Activated naive CD8-positive, alpha-beta T cell treated with anti-CD3 and anti-CD28 coated beads, Interleukin-2, amount 10 ng/mL, durations not matched to agents 7 days and 5 days (primary cell): ENCODE measurements around the gene FGD3. TPM values are rescaled to one million over a fixed set of nuclear protein-coding genes. Genes with fewer than 3 reads are reported as not detected.

Experiments used
- ATAC-seq: fragments of 150-1000 bp; cut with Tn5 transposase; one replicate; pipeline ENCODE4 v1.10.0; 2021; ENCODE audit warnings: low read depth, moderate library complexity
- POLR2A ChIA-PET: fragments of 350-600 bp; sonication (Branson Sonifier 250); formaldehyde crosslinking; loops from one replicate; lab custom pipeline; 2021; ENCODE audit warnings: antibody characterized with exemption; lab: Charles Lee
- DNase-seq: peaks from one replicate; pipeline ENCODE4 v3.0.0; 2021
- H3K27ac Mint-ChIP-seq: one replicate; pipeline ENCODE4 v1.8.0; 2022; ENCODE audit warnings: mild to moderate bottlenecking, mixed read lengths
- H3K27me3 Mint-ChIP-seq: one replicate; pipeline ENCODE4 v1.8.0; 2022; ENCODE audit warnings: mild to moderate bottlenecking, moderate library complexity, mixed read lengths
- H3K36me3 Mint-ChIP-seq: one replicate; pipeline ENCODE4 v1.8.0; 2021; ENCODE audit warnings: mild to moderate bottlenecking, mixed read lengths
- H3K4me1 Mint-ChIP-seq: one replicate; pipeline ENCODE4 v1.8.0; 2021; ENCODE audit warnings: mixed read lengths
- H3K4me3 Mint-ChIP-seq: one replicate; pipeline ENCODE4 v1.8.0; 2022; ENCODE audit warnings: mild to moderate bottlenecking, moderate library complexity, mixed read lengths
- H3K9me3 Mint-ChIP-seq: one replicate; pipeline ENCODE4 v1.8.0; 2021; ENCODE audit warnings: mixed read lengths
- total RNA-seq, 2 experiments: library from RNA; stranded (reverse); gene quantifications; one replicate each; pipeline ENCODE4 v1.2.3, GENCODE V29; 2021

Gene FGD3
- total RNA-seq, 2 experiments from 2014 or later = 160 to 161 TPM

DNA sequence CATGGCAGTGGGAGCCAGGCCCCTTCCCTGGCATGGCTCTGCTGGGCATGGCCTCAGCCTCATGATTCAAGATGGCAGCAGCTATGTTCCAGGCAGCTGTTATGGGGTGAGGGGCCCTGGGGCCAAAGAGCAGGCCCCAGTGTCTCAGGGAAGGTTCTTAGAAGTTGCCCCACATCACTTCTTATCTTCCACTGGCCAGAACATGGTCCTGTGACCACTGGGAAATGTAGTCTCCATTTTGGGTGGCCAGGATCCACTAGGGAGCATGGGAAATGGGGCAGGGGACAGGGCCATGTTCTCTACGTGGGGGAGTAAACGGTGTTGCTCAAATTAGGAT is 129.4 kb downstream of the FGD3 start:
- Mint-ChIP-seq H3K27me3 (no peaks in the 10 kb centered on the region), H3K4me3 (no peak overlapping the region), H3K4me1 (peaks cover 10% of the 10 kb centered on the region), H3K9me3 (no peaks in the 10 kb centered on the region), H3K27ac (no peak overlapping the region), H3K36me3 (peaks cover 31% of the 10 kb centered on the region)
- DNase-seq = no peak
- no peak for ATAC-seq
- POLR2A ChIA-PET = interaction anchor here (1.0 kb wide), 2 partner anchors 12 to 17 kb away, joined by 3 to 4 read pairs; no protein-coding TSS in a partner anchor

- no peak overlapping the region for H3K27ac Mint-ChIP-seq
- ATAC-seq (no peak), DNase-seq (no peak)
- peaks cover 13% of the 10 kb centered on the region for H3K4me1 Mint-ChIP-seq
- H3K27me3 Mint-ChIP-seq = no peaks in the 10 kb centered on the region
- H3K9me3 Mint-ChIP-seq = no peaks in the 10 kb centered on the region
- POLR2A ChIA-PET = interaction anchor here (1.0 kb wide), 1 partner anchor 17 kb away, joined by 3 read pairs; no protein-coding TSS in a partner anchor
- H3K36me3 Mint-ChIP-seq = peaks cover 31% of the 10 kb centered on the region
- H3K4me3 Mint-ChIP-seq = no peak overlapping the region
These were observed 130.0 kb downstream of the FGD3 start for GRCh38 chr9:93077367-93077766.

GRCh38 chr9:93077811-93078210 is 130.5 kb downstream of the FGD3 start:
- Mint-ChIP-seq H3K9me3 (no peaks in the 10 kb centered on the region), H3K27ac (no peak overlapping the region), H3K36me3 (peaks cover 30% of the 10 kb centered on the region), H3K4me3 (no peak overlapping the region), H3K27me3 (no peaks in the 10 kb centered on the region), H3K4me1 (peaks cover 17% of the 10 kb centered on the region)
- no peak for ATAC-seq
- DNase-seq = peak; percentile 14
- POLR2A ChIA-PET = no interaction called here

DNA sequence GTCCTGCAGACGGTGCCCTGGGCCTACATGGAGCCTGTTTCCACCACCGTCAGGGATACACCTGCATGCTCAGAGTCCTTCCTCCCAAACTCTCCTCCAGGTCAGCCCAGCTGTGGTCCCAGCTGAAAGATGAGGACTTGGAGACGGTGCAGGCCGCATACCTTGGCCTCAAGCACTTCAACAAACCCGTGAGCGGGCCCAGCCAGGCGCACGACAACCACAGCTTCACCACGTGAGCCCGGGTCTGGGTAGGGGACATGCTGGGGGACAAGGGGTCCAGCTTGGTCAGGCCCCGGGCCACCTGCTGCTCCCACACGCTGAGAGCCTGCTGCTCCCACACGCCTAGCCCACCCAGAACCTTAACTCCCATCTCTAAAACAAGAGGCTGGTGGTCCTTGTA is 132.0 kb downstream of the FGD3 start:
- no peaks in the 10 kb centered on the region for H3K9me3 Mint-ChIP-seq
- POLR2A ChIA-PET = interaction anchor here (0.7 to 1.3 kb wide), 2 partner anchors 15 to 16 kb away, joined by 3 read pairs; no protein-coding TSS in a partner anchor
- peaks cover 23% of the 10 kb centered on the region for H3K4me1 Mint-ChIP-seq
- DNase-seq = peak; percentile 22
- no peaks in the 10 kb centered on the region for H3K27me3 Mint-ChIP-seq
- H3K4me3 Mint-ChIP-seq = no peak overlapping the region
- peaks cover 34% of the 10 kb centered on the region for H3K36me3 Mint-ChIP-seq
- no peak for ATAC-seq
- H3K27ac Mint-ChIP-seq = no peak overlapping the region

- POLR2A ChIA-PET = interaction anchor here (3.9 kb wide), 1 partner anchor 15 kb away, joined by 18 read pairs; no protein-coding TSS in a partner anchor
- H3K27ac Mint-ChIP-seq = no peak overlapping the region
- ATAC-seq (no peak), DNase-seq (peak; percentile 15)
- H3K9me3 Mint-ChIP-seq = no peaks in the 10 kb centered on the region
- H3K36me3 Mint-ChIP-seq = peaks cover 36% of the 10 kb centered on the region
- H3K4me1 Mint-ChIP-seq = peaks cover 19% of the 10 kb centered on the region
- no peaks in the 10 kb centered on the region for H3K27me3 Mint-ChIP-seq
- H3K4me3 Mint-ChIP-seq = no peak overlapping the region
These were observed 133.1 kb downstream of the FGD3 start for GRCh38 chr9:93080406-93080805.

DNA sequence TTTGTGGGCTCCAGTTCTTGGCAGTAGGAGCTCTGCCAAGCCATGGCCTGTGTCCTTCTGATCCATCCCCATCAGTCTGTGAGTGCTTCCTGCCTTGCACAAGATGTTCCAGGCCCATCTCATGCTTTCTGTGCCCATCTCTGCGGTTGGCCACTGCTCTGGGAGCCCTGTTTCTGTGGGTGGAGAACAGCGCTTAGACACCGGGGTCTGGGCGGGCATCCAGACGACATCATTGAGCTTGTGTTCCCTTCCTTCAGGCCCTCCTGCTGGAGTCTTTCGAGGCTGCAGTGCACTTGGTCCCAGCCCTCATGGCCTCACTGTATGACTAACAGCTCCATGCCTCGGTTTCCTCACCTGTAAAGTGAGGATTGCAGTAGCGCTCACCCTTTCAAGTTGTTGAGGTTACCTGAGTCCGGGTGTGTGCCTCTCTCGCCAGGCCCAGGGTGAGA is 133.8 kb downstream of the FGD3 start:
- no peaks in the 10 kb centered on the region for H3K9me3 Mint-ChIP-seq
- peaks cover 24% of the 10 kb centered on the region for H3K4me1 Mint-ChIP-seq
- no peak overlapping the region for H3K27ac Mint-ChIP-seq
- H3K36me3 Mint-ChIP-seq = peaks cover 42% of the 10 kb centered on the region
- POLR2A ChIA-PET = interaction anchor here (0.8 to 3.9 kb wide), 3 partner anchors 14 to 26 kb away, joined by 3 to 22 read pairs (median 18); no protein-coding TSS in a partner anchor
- no peak overlapping the region for H3K4me3 Mint-ChIP-seq
- ATAC-seq = no peak
- no peaks in the 10 kb centered on the region for H3K27me3 Mint-ChIP-seq
- peak; percentile 25 for DNase-seq

GRCh38 chr9:93081931-93082330 is 134.6 kb downstream of the FGD3 start:
- H3K4me3 Mint-ChIP-seq = no peak overlapping the region
- no peak for ATAC-seq
- peaks cover 27% of the 10 kb centered on the region for H3K4me1 Mint-ChIP-seq
- POLR2A ChIA-PET = interaction anchor here (2.4 to 3.9 kb wide), 2 partner anchors 13 to 17 kb away, joined by 18 to 22 read pairs; no protein-coding TSS in a partner anchor
- H3K36me3 Mint-ChIP-seq = peaks cover 44% of the 10 kb centered on the region
- H3K9me3 Mint-ChIP-seq = no peaks in the 10 kb centered on the region
- peak overlapping the region; percentile 42 for H3K27ac Mint-ChIP-seq
- no peak for DNase-seq
- H3K27me3 Mint-ChIP-seq = no peaks in the 10 kb centered on the region

DNA sequence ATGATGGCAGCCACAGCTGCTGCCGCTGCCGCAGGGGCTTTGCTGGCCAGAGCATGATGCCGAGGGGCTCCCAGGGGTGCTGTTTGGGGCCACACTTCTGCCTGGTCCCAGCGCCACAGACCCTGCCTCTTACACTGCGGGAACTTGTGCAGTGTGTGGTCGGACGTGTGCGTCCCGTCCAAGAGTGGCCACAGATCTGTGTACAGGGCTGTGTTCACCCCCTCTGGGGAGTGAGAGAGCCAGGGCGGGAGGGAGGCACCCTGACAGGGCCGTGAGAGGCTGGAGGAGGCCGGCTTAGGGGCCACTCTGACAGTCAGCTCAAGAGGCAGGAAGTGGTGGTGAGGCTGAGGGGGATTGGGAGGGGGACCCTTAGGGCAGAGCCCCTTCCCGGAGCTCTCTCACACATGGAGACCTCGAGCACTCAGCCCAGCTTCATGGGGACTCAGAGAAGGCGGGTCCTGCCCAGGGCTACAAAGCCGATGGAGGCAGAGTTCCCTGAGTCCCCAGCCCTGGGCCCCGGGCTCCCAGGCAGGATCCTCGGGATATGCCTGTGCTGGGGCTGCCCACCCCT is 135.6 kb downstream of the FGD3 start:
- Mint-ChIP-seq H3K4me1 (peaks cover 24% of the 10 kb centered on the region), H3K27me3 (no peaks in the 10 kb centered on the region), H3K4me3 (peak overlapping the region; percentile 35), H3K9me3 (no peaks in the 10 kb centered on the region), H3K27ac (peak overlapping the region; percentile 97), H3K36me3 (peaks cover 46% of the 10 kb centered on the region)
- POLR2A ChIA-PET = interaction anchor here (0.8 to 3.9 kb wide), 6 partner anchors 12 to 118 kb away, joined by 3 to 22 read pairs (median 4); no protein-coding TSS in a partner anchor
- ATAC-seq = peak; percentile 57
- no peak for DNase-seq

DNA sequence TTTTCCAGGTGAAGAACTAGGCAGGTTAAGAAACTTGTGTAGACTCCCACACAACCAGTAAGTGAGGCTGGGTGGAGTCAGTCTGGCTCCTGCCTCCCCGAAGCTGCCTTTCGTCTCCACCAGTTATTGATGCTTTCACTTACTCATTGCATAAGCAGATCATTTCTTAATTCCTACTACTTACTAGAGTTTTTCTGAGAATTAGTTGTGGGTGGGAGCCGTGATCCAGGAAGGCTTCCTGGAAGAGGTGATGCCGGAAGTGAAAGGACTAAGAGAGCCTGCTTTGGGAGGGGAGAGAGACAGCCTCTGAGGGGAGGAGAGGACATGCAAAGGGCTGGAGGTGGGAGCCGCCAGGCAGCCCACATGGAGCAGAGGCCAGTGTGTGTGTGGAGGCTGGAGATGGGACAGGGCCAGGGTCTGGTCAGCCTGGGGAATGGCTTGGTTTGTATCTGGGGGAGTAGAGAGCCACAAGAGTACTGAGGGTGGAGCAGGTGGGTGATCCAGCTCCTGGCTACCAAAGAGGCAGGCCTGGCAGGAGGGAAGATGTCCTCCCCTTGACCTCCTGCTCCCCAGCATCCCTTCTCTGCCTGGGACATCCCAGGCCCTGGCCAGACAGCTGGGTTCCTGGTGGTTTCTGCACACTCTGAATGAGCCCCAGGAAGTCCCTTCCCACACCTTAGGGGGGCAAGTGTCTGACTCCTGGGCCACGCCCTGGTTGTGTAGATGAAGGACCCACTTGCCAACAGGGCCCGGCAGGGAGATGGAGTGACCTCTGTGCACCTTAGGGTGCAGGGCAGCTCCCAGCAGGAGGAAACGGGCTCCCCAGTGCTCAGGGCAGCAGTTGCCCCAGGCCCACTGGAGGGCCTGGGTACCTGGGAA is 136.5 kb downstream of the FGD3 start:
- Mint-ChIP-seq H3K9me3 (no peaks in the 10 kb centered on the region), H3K27ac (peak overlapping the region; percentile 97), H3K27me3 (no peaks in the 10 kb centered on the region), H3K4me3 (peak overlapping the region; percentile 74), H3K4me1 (peaks cover 26% of the 10 kb centered on the region), H3K36me3 (peaks cover 51% of the 10 kb centered on the region)
- POLR2A ChIA-PET = interaction anchor here (0.9 to 3.9 kb wide), 7 partner anchors 11 to 55 kb away, joined by 3 to 22 read pairs (median 5); no protein-coding TSS in a partner anchor
- DNase-seq (no peak), ATAC-seq (peak; percentile 78)

DNA sequence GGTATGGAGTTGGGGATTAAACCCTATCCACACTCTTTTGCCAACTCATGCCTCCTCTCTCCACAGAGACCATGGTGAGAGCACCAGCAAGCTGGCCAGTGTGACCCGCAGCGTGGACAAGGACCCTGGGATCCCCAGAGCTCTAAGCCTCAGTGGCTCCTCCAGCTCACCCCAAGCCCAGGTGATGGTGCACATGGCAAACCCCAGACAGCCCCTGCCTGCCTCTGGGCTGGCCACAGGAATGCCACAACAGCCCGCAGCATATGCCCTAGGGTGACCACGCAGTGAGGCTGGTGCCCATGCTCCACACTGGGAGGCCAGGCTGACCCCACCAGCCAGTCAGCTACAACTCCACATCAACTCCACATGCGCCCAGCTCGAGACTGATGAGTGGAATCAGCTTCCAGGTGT is 137.2 kb downstream of the FGD3 start:
- no peak for ATAC-seq
- Mint-ChIP-seq H3K36me3 (peaks cover 54% of the 10 kb centered on the region), H3K4me1 (peaks cover 26% of the 10 kb centered on the region), H3K27ac (no peak overlapping the region), H3K4me3 (no peak overlapping the region), H3K27me3 (no peaks in the 10 kb centered on the region), H3K9me3 (no peaks in the 10 kb centered on the region)
- POLR2A ChIA-PET = interaction anchor here (0.7 to 3.9 kb wide), 6 partner anchors 9 to 120 kb away, joined by 3 to 18 read pairs (median 7); partner anchors contain the start of gene CARD19
- DNase-seq = no peak

GRCh38 chr9:93085676-93086075 is 138.4 kb downstream of the FGD3 start:
- POLR2A ChIA-PET = interaction anchor here (0.9 to 2.0 kb wide), 4 partner anchors 9 to 122 kb away, joined by 4 to 11 read pairs (median 8); partner anchors contain the start of gene CARD19
- Mint-ChIP-seq H3K9me3 (peaks cover 3% of the 10 kb centered on the region), H3K36me3 (peaks cover 57% of the 10 kb centered on the region), H3K27me3 (no peaks in the 10 kb centered on the region), H3K4me3 (no peak overlapping the region), H3K4me1 (peaks cover 23% of the 10 kb centered on the region), H3K27ac (peak overlapping the region; percentile 30)
- ATAC-seq (no peak), DNase-seq (no peak)
